HUDEP-2 (cell line): ENCODE data around the gene EGLN2.
A peak's percentile ranks its signal among the peaks of the same experiment; 100 is the strongest.
"Not testable (repeated sequence)": the region's sequence is repeated elsewhere in the genome, so short reads cannot be mapped to it uniquely, and the experiment has no call there.

Source experiments
- DNase-seq, 76 experiments: peaks; one replicate each; lab custom pipeline; 2025; ENCODE audit not compliant: unreplicated experiment in 76 of 76; lab: John Stamatoyannopoulos, UW

The EGLN2 gene

DNA sequence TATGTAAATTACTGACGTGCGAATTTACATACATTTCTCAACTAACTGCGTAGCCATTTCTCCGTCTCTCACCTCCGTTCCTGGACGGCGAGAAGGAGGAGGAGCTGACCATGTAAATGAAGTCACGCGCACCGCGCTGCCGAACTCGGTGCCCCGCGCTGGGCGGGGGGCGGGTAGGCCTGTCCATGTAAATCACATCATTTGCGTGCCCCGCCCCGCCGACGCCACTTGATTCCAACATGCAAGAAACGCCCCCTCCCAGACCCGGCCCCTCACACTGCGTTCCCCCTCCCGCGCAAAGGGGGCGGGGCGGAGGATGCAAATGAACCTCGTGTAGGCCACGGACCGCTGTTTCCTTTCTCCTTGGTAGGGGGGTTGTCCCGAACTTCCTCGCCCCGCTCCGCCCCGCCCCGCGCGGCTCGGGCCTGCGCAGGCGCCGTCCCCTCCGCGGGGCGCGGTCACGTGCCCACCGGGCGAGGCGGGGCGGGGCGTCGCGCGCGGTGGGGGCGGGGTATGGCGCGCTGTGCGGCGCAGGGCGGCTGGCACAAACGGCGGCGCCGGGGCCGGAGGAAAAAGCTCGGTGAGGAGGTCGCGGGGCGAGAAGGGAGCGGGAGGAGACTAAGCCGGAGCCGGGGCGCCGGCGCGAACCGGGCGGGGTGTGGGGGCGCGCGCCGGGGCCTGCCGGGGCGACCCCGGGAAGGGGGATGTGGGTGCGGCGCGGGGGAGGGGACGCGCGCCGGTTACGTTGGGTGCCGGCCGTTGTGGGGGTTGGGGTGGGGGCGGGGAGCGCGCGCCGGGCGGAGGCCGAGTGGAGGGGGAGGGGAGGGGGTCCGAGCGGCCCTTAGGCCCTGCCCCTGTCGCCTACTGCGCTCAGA is at the start of gene EGLN2:
Gene EGLN2, plus strand, starts transcription at position 509 of the 875 bp plus-strand sequence. CDS start 1,382 bp downstream, outside the sequence.
- peak; percentile 90 to 100 (median 100) for DNase-seq

DNA sequence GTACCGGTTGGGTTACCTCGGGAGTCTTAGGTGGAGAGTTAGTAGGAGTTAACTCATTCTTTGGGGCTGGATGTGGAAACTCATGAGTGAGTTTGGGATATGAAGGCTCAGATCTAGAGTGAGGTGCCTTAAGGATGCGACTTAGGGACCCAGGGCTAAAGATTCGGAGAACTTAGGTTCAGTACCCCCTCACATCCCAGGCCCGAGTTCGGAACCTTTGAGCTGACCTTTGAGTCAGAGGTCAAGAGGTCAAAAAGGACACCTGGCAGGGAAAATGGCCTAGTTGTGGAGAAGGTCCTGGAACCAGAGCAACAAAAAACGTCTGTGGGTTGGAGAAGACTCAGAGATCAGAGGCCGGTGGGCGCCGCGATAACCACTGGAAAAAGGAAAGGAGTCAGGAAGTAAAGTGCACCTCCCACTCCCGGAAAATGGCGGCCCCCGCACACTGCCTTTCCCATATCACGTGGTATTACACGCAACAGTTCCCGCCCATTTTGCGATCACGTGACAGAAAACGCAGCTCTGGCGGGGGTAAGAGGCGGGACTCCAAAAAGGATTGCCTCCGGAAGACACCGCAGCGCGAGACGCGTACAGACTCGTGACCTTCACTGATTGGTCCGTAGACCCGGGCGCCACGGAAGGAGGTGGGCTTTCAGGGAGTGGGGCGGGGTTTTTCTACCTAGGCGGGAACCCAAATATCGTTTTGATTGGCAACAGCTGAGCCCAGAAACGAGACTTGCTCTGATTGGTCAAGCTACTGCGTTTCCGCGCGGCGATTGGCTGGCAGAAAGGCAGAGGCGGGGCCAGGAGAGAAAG is 48.7 kb upstream of the EGLN2 start, which contains the start of gene ACTMAP:
Gene ACTMAP, minus strand, starts transcription at position 420 of the 816 bp plus-strand sequence. CDS start 674 bp downstream, outside the sequence.
- peak; percentile 88 to 100 (median 100) for DNase-seq

DNA sequence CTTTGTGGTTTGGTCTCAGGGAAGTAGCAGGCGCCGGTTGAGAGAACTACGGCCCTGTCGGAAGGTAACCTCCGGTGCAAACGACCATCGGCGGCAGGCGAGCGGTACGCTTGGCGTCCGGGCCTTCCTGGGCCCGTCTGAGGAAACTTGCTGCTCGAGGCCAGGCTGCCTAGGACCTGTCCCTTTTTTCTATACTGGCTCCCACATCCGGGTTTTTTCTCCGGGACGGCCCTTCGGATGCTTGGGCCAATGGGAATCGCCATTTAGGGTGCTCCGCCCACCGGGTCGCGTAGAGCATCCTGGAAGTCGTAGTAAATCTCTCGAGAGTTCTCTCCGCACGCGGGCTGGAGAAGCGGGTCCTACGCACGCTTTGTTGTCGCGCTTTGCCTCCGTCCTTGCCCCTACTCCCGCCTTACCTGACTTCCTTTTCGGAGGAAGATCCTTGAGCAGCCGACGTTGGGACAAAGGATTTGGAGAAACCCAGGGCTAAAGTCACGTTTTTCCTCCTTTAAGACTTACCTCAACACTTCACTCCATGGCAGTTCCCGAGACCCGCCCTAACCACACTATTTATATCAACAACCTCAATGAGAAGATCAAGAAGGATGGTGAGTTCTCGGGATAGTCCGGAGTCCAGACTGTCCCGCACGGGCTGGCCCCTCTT is 48.0 kb upstream of the EGLN2 start, which contains the start of gene SNRPA:
Gene SNRPA, plus strand, starts transcription at position 330 of the 664 bp plus-strand sequence. Its CDS starts 206 bp downstream, at position 536.
- peak; percentile 60 to 100 (median 98) for DNase-seq

DNA sequence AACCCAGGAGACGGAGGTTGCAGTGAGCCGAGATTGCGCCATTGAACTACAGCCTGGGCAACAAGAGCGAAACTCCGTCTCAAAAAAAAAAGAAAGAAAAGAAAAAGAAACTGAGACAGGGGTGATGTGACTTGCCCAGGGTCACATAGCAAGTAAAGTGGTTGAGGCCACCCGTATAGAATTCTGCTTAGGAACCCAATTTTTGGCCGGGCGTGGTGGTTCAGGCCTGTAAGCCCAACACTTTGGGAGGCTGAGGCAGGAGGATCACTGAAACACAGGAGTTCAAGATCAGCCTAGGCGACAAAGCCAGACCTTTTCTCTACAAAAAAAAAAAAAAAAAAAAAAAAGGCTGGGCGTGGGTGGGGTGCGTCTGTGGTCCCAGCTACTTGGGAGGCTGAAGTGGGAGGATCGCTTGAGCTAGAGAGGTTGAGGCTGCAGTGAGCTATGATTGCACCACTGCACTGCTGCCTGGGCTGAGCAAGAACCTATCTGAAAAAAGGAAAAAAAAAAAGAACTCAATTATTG is 46.7 kb upstream of the EGLN2 start:
- DNase-seq = peak in 15 of 76 experiments; percentile 8 to 38 (median 18)

DNA sequence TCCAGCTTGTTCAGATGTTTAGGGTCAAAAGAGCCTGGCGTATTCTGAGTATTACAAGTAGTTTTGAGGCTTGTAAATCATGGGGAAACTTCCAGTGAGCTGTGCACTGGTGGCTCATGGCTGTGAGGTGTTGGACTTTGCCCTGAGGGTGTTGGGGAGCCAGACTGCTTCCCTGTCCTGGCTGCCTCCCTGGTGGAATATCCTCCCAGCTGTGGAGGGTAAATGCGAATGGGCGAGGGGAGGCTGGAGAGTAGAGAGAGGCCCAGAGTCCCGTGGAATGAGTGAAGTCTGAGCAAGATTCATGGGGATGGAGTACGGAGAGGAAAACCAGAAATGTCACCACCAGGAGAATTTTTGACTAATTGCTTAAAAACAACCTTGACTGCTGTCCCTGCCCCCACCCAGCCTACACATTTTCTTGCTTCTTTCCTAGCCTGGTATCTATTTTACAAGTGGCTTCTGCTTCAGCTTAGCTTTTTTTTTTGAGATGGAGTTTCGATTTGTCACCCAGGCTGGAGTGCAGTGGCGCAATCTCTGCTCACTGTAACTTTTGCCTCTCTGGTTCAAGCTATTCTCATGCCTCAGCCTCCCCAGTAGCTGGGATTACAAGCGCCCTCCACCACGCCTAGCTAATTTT is 44.3 kb upstream of the EGLN2 start:
- DNase-seq = no peak

DNA sequence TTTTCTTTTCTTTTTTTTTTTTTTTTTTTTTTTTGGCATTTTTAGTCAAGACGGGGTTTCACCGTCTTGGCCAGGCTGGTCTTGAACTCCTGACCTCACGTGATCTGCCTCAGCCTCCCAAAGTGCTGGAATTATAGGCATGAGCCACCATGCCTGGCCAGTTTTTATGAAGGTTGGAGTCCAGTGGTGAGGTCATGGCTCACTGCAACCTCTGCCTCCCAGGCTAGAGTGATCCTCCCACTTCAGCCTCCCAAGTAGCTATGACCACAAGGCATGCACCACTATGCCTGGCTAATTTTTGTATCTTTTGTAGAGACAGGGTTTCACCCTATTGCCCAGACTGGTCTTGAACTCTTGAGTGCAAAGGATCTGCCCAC is 43.8 kb upstream of the EGLN2 start:
- no peak for DNase-seq

DNA sequence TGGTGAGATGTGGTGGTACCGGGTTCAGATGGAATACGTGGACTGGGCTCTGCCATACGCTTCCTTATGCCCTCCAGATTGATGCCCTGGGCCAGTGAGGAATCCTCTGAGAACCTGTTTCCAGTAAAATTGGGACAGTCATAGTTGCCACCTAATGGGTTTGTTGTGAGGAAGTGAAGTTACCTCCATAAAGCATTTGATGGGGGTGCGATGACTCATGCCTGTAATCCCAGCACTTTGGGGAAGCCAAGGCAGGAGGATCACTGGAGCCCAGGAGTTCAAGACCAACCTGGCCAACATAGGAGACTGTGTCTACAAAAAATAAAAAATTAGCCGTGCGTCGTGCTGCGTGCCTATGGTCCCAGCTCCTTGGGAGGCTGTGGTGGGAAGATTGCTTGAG is 43.2 kb upstream of the EGLN2 start:
- no peak for DNase-seq

DNA sequence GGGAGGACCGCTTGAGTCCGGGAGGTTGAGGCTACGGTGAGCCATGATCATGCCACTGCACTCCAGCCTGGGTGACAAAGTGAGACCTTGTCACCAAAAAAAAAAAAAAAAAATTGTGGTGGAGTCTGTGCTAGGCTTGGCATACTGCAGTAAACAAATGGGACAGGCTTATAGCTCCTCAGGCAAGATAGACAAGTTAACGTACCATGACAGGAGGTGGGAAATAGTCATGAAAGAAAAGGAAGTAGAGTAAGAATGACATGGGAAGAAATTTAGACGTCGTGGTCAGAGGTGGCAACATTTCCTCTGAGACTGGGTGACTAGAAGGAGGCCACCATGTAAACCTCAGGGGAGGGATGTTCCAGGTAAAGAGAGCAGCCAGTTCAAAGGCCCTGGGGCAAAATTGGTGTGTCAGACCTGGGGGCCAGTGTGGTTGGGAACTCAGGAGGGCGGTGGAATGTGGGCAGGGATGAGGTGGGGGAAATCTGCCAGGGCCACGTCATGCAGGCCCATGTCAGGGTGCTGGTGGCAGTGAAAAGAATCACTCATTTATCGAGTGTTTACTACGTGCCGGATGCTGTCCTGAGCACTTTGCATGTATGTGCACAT is 42.4 kb upstream of the EGLN2 start:
- no peak for DNase-seq

DNA sequence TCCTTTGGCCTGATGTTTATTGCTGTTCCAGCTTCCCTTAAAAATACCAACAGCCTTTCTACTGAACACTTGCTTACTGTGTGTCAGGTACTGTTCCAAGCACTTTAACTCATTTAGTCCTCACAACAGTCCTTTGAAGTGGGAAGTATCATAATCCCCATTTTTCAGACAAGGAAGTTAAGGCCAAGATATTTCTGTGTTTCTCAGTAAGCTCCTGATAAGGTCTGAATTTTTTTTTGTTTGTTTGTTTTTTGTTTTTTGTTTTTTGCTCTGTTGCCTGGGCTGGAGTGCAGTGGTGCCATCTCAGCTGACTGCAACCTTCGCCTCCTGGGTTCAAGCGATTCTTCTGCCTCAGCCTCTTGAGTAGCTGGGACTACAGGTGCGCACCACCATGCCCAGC is 40.5 kb upstream of the EGLN2 start:
- no peak for DNase-seq

DNA sequence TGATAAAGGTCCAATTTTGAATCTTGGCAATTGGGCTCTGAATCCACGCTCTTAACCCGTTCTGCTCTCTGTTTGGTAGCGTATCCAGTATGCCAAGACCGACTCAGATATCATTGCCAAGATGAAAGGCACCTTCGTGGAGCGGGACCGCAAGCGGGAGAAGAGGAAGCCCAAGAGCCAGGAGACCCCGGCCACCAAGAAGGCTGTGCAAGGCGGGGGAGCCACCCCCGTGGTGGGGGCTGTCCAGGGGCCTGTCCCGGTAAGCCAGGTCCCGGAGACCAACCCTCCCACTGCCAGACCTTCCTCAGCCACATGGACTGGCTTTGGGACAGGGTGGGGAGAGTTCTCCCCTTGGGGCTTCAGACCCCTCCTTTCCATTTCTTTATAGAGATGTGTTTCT is 39.6 kb upstream of the EGLN2 start:
- DNase-seq = no peak

DNA sequence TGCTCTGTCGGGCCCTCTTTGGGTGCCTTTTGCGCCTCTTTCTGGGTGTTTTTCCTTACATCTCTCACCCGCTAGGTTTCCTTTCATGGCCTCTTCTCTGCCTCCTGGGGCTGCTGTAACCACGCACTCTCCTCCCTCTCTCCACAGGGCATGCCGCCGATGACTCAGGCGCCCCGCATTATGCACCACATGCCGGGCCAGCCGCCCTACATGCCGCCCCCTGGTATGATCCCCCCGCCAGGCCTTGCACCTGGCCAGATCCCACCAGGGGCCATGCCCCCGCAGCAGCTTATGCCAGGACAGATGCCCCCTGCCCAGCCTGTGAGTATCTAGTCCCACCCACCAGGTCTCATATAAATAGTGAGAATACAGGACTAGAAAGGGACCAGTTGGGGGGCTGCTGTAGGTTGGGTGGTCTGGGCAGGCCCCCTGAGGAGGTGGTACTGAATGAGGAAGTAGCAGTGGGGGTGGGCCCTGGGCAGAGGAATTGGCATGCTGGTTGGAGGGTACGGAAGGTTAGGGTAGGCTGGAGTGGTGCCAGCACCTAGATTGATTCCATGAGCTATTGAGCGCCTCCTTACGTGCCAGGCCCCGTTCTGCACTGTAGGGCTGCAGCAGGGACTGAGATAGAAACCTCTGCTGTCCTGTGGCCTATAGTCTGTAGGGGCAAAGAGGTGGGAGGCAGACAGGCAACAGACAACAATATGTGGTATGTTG is 36.1 kb upstream of the EGLN2 start:
- DNase-seq = no peak

DNA sequence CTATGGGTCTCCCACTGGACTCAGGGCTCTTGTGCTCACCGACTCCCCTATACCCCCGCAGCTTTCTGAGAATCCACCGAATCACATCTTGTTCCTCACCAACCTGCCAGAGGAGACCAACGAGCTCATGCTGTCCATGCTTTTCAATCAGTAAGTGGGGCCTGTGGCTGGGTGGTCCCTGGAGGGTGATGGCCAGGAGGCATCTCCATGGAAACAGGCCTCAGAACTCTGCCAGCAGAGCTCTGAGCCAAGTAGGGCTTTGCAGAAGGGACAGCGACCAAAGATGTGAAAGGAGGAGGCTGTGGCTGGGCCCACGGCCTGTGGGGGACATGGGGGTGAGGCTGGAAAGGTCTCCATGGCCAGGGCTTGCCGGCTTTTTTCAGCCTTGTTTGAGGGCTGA is 35.5 kb upstream of the EGLN2 start:
- no peak for DNase-seq

DNA sequence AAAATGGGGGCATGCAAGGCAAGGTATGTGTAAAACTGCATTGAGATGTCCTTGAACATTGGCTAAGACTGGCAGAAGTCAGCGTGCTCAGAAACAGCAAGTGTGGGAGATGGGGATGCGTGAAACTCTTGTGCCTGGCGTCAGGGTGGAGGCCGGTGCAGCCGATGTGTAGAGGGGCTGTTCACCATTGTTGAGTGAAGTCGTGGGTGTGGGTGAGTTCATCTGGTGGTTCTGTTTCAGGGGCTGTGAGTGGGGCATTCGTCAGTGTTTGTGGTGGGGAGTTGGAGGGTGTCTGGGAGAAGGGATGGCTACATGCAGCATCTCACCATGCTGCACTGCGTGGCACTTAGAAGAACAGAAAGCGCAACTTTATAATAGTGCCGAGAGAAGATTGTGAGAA is 35.0 kb upstream of the EGLN2 start:
- no peak for DNase-seq

DNA sequence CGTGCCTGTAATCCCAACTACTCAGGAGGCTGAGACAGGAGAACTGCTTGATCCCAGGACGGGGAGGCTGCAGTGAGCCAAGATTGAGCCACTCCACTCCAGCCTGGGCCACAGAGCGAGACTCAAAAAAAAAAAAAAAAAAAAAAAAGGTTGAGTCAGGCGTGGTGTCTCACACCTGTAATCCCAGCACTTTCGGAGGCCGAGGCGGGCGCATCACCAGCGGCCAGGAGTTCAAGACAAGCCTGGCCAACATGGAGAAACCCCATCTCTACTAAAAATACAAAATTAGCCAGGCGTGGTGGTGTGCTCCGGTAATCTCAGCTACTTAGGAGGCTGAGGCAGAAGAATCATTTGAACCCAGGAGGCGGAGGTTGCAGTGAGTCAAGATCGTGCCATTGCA is 32.6 kb upstream of the EGLN2 start:
- not testable (repeated sequence) for DNase-seq

DNA sequence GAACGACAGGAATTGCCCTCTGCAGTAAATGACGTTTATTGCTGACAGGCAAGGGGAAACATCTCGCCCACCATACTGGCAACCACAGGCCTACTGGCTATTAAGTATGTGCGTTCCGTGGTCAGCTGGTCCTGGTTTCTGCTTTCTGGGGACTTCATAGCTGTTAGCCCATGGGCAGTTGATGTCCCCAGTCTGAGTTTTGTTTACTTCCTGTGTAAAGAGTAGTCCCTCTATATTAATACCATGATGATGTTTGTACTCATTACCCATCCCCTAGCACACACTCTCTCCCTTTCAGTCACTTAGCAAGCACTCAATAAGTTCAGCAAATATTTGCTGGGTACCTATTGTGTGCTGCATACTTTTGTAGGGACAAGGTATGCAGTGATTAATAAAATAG is 30.1 kb upstream of the EGLN2 start:
- no peak for DNase-seq

DNA sequence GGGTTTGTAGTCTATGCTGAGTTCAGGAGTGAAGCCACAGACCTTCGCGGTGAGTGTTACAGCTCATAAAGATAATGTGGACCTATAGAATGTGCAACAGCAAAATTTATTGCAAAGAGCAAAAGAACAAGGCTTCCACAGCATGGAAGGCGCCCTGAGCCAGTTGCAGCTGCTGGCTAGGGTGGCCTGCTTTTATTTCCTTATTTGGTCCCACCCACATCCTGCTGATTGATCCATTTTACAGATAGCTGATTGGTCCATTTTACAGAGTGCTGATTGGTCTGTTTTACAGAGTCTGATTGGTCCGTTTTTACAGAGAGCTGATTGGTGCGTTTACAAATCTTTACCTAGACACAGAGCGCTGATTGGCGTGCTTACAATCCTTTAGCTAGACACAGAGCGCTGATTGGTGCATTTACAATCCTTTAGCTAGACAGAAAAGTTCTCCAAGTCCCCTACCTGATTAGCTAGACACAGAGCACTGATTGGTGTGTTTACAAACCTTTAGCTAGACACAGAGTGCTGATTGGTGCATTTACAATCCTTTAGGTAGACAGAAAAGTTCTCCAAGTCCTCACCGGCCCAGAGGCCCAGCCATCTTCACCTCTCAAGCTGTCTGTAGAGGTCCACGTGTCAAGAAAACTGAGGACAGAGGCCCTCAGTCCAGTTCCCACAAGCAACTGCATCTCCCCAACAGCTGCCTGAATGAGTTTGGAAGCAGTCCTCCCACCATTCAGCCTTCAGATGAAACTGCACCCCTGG is 27.7 kb upstream of the EGLN2 start:
- peak in 9 of 76 experiments; percentile 14 to 29 (median 18) for DNase-seq

DNA sequence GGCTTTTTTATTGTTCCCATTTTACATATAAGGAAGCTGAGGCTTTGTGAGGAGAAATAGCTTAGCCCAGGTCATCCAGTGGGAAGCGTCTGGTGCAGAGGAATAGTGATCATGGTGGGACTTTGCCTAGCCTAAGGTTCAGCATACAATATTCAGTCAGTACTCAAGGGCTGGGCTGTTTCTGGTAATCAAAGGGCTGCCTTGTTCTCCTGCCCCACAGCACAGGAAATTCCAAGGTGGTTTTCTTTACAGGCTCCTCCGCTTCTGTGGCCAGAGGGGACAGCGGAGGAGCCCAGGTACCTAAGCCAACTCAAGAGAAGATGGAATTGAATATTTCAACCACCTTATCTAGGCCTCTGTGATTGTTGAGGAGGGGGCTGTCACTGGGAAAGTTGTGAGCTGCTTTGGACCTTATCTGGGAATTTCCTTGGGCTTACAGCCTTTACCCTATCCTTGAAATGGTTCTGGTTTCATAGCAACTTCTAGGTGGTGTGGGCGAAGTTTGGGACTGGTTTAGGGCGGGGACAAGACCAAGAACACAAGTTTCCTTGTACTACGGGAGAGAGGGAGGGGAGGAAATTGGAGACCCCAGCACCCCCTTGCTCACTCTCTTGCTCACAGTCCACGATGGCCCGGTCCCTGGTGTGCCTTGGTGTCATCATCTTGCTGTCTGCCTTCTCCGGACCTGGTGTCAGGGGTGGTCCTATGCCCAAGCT is 23.9 kb upstream of the EGLN2 start, which contains the start of gene MIA:
Gene MIA, plus strand, starts transcription at position 606 of the 716 bp plus-strand sequence. Its CDS starts 22 bp downstream, at position 628.
- no peak for DNase-seq

DNA sequence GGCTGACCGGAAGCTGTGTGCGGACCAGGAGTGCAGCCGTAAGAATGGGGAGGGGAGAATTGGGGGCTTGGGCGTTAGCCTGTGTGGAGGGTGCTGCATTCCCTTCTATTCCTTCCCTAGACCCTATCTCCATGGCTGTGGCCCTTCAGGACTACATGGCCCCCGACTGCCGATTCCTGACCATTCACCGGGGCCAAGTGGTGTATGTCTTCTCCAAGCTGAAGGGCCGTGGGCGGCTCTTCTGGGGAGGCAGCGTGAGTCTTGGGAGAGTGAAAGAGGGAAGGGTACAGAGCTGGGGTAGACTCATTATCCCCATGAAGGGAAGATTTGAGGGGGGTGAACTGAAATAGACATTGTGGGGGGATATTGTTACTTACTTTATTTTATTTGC is 23.4 kb upstream of the EGLN2 start:
- DNase-seq = no peak
